ENCODE data around the gene PPP2R5C.

DNA sequence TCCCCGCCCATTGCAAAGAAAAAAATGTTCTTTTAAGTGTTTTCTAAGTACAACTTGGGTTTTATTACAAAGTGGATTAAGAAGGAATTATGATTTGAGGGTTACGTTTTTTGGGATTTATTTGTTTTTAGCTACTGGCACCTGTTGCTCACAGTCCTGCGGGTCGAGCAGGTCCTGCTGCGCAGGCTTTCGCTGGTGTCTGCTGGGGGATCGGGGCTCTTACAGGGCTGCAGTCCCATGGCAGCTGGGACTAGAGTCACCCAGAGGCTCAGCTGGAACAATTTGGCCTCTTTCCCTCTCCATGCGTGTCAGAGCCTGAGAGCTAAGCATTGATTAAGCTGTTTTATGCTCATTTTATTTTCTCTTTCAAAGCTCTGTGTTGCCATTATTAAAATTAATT, 147.3 kb downstream of the PPP2R5C start:
- TF ChIP-seq, protein P1, sequence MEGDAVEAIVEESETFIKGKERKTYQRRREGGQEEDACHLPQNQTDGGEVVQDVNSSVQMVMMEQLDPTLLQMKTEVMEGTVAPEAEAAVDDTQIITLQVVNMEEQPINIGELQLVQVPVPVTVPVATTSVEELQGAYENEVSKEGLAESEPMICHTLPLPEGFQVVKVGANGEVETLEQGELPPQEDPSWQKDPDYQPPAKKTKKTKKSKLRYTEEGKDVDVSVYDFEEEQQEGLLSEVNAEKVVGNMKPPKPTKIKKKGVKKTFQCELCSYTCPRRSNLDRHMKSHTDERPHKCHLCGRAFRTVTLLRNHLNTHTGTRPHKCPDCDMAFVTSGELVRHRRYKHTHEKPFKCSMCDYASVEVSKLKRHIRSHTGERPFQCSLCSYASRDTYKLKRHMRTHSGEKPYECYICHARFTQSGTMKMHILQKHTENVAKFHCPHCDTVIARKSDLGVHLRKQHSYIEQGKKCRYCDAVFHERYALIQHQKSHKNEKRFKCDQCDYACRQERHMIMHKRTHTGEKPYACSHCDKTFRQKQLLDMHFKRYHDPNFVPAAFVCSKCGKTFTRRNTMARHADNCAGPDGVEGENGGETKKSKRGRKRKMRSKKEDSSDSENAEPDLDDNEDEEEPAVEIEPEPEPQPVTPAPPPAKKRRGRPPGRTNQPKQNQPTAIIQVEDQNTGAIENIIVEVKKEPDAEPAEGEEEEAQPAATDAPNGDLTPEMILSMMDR (conservative IDR thresholded peaks at IDR 0.05; ENCODE audit: low read depth, low read length) = no peak
- TF ChIP-seq POLR2A (IDR thresholded peaks at IDR 0.05; ENCODE audit: low read depth, low read length) (no peak), CHD1 (IDR thresholded peaks at IDR 0.05; ENCODE audit: low read depth, low read length) (no peak), FOS (IDR thresholded peaks at IDR 0.05; ENCODE audit: low read depth, low read length) (no peak)
